IPS-15b (cell line): Measurements from ENCODE around the gene MVB12B.

Experiments
- H3K27me3 ChIP-seq: one replicate; pipeline ENCODE4 v1.6.1; 2013; ENCODE audit warnings: low read length; ENCODE audit not compliant: control insufficient read depth, insufficient read depth
- H3K36me3 ChIP-seq: one replicate; pipeline ENCODE4 v1.6.1; 2013; ENCODE audit warnings: low read length; ENCODE audit not compliant: control insufficient read depth, insufficient read depth
- H3K4me1 ChIP-seq: one replicate; pipeline ENCODE4 v1.6.1; 2013; ENCODE audit warnings: mild to moderate bottlenecking, low read length; ENCODE audit not compliant: control insufficient read depth, insufficient read depth
- H3K4me3 ChIP-seq: one replicate; pipeline ENCODE4 v1.5.1; 2013; ENCODE audit warnings: low read depth, low read length
- H3K9ac ChIP-seq: one replicate; pipeline ENCODE4 v1.6.1; 2013; ENCODE audit warnings: low read depth, mild to moderate bottlenecking, low read length
- H3K9me3 ChIP-seq: one replicate; pipeline ENCODE4 v1.6.1; 2013; ENCODE audit warnings: mild to moderate bottlenecking, low read length; ENCODE audit not compliant: control insufficient read depth, insufficient read depth

Gene MVB12B

GRCh38 chr9:126507318-126508109 lies 180.9 kb downstream of the MVB12B start:
- Histone ChIP-seq H3K36me3 (no peaks in the 10 kb centered on the region), H3K4me1 (no peaks in the 10 kb centered on the region), H3K9me3 (no peaks in the 10 kb centered on the region), H3K9ac (no peak overlapping the region), H3K27me3 (no peaks in the 10 kb centered on the region), H3K4me3 (no peak overlapping the region)

DNA sequence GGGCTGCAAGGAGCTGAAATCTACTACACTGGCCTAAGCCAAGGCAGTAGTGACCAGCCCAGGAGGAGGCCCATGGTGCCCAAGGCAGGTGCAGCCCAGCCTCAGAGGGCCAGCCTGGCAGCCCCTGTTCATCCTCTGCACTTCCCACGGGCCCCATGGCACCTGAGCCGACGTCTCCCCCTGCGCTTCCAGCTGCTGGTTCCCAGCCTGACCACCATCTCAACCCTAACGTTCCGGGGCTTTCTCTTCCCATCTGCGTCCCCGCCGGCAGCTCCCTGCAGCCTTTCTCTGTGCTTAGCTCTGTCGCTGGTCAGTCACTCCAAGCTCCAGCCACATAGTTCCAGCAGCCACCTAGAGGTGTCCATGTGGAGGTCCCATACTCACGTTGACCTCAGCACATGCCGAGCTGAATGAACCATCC lies 181.6 kb downstream of the MVB12B start:
- H3K9ac ChIP-seq: no peak overlapping the region
- peaks cover under 1% of the 10 kb centered on the region for H3K4me1 ChIP-seq
- H3K36me3 ChIP-seq: no peaks in the 10 kb centered on the region
- H3K9me3 ChIP-seq: no peaks in the 10 kb centered on the region
- H3K27me3 ChIP-seq: no peaks in the 10 kb centered on the region
- no peak overlapping the region for H3K4me3 ChIP-seq

DNA sequence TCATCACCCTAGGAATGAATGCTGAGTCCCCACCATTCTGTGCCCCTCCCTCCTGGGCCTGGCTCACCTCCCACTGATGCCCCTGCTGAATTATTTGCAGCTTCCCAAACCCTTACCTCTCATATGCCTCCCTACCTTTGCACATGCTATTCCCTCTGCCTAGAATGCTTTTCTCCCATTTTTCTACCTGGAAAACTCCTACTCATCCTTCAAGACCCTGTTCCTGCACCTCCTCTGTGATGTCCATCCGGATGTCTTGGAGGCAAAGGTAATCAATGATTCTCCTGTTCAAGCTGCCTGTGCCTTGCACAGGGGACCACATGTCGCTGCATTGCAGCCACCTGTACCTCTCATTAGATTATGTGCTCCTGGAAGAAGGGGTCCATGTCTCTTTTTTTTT lies 182.3 kb downstream of the MVB12B start:
- no peaks in the 10 kb centered on the region for H3K27me3 ChIP-seq
- H3K36me3 ChIP-seq: no peaks in the 10 kb centered on the region
- H3K4me1 ChIP-seq: peaks cover 5% of the 10 kb centered on the region
- H3K9me3 ChIP-seq: no peaks in the 10 kb centered on the region
- H3K9ac ChIP-seq: no peak overlapping the region
- H3K4me3 ChIP-seq: no peak overlapping the region

GRCh38 chr9:126509718-126510117 lies 183.1 kb downstream of the MVB12B start:
- peaks cover 5% of the 10 kb centered on the region for H3K4me1 ChIP-seq
- H3K9ac ChIP-seq: no peak overlapping the region
- no peaks in the 10 kb centered on the region for H3K36me3 ChIP-seq
- H3K27me3 ChIP-seq: no peaks in the 10 kb centered on the region
- no peaks in the 10 kb centered on the region for H3K9me3 ChIP-seq
- H3K4me3 ChIP-seq: no peak overlapping the region

- no peak overlapping the region for H3K9ac ChIP-seq
- H3K9me3 ChIP-seq: no peaks in the 10 kb centered on the region
- peaks cover 1% of the 10 kb centered on the region for H3K27me3 ChIP-seq
- peaks cover 5% of the 10 kb centered on the region for H3K4me1 ChIP-seq
- H3K36me3 ChIP-seq: no peaks in the 10 kb centered on the region
- H3K4me3 ChIP-seq: no peak overlapping the region
These were observed 183.9 kb downstream of the MVB12B start for GRCh38 chr9:126510564-126510963.

GRCh38 chr9:126511411-126511810 lies 184.8 kb downstream of the MVB12B start:
- no peak overlapping the region for H3K4me3 ChIP-seq
- no peaks in the 10 kb centered on the region for H3K9me3 ChIP-seq
- H3K36me3 ChIP-seq: no peaks in the 10 kb centered on the region
- peaks cover 5% of the 10 kb centered on the region for H3K4me1 ChIP-seq
- H3K27me3 ChIP-seq: peaks cover 8% of the 10 kb centered on the region
- H3K9ac ChIP-seq: no peak overlapping the region

- peaks cover 10% of the 10 kb centered on the region for H3K4me1 ChIP-seq
- H3K9me3 ChIP-seq: no peaks in the 10 kb centered on the region
- peak overlapping the region; percentile 40 for H3K4me3 ChIP-seq
- H3K36me3 ChIP-seq: no peaks in the 10 kb centered on the region
- H3K9ac ChIP-seq: no peak overlapping the region
- H3K27me3 ChIP-seq: peaks cover 20% of the 10 kb centered on the region
These were observed 186.8 kb downstream of the MVB12B start for GRCh38 chr9:126513159-126514036.

DNA sequence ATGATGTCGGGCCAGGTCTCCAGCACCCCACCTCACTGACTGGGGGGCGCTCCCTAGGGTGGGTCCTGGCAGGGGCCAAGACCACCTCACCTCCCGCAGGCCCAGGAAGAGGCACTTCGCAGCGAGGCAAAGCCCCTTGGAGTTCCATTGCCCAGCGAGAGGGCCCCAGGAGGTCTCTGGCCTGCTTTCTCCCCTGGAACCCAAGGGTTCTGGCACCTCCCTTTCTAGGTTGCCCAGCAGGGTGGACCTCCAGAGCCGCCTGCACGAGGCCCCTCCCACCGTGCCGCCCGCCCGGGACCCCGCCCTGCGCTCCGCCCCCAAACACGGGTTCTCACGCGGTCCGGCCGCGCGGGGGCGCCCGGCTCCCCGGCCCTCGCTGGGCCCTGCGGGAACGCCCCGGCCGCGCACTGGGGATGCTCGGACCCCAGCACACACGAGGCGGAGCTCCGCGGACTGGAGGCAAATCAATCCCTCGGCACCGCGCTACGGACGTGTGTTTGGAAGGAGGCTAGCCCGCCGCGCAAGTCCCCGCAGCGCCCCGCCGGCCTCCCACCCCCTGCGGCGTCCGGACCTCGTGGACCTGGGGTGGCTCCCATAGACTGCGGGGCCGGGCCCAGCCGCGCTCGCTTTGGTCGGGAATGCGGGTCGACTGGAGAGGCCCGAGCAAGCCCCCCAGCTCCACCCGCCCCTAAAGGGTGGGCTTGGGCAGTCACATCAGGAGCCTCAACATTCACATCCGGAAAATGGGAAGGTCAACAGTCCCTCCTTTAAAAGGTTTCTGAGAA lies 187.6 kb downstream of the MVB12B start:
- Histone ChIP-seq H3K4me3 (peak overlapping the region; percentile 40), H3K9me3 (no peaks in the 10 kb centered on the region), H3K27me3 (peaks cover 20% of the 10 kb centered on the region), H3K36me3 (no peaks in the 10 kb centered on the region), H3K9ac (no peak overlapping the region), H3K4me1 (peaks cover 10% of the 10 kb centered on the region)

GRCh38 chr9:126515001-126515872 lies 188.6 kb downstream of the MVB12B start:
- Histone ChIP-seq H3K4me3 (no peak overlapping the region), H3K27me3 (peaks cover 20% of the 10 kb centered on the region), H3K36me3 (no peaks in the 10 kb centered on the region), H3K4me1 (peaks cover 12% of the 10 kb centered on the region), H3K9ac (no peak overlapping the region), H3K9me3 (no peaks in the 10 kb centered on the region)

- Histone ChIP-seq H3K36me3 (no peaks in the 10 kb centered on the region), H3K4me3 (no peak overlapping the region), H3K9me3 (no peaks in the 10 kb centered on the region), H3K9ac (no peak overlapping the region), H3K27me3 (peaks cover 20% of the 10 kb centered on the region), H3K4me1 (peaks cover 14% of the 10 kb centered on the region)
These were observed 189.4 kb downstream of the MVB12B start for GRCh38 chr9:126515873-126516505.
